Embryonic facial prominence (tissue), 1 donor: Measurements from ENCODE around the gene TSHZ3.

Experiments used
- DNase-seq: peaks from one replicate; pipeline ENCODE4 v3.0.0-alpha.2; 2016; ENCODE audit errors: extremely low spot score

The TSHZ3 gene

GRCh38 chr19:31335716-31336115 is 13.5 kb downstream of the TSHZ3 start:
- no peak for DNase-seq

- no peak for DNase-seq
These were observed 14.2 kb downstream of the TSHZ3 start for GRCh38 chr19:31334849-31335624.

- no peak for DNase-seq
These were observed 15.0 kb downstream of the TSHZ3 start for GRCh38 chr19:31334101-31334848.

GRCh38 chr19:31332096-31332495 is 17.1 kb downstream of the TSHZ3 start:
- no peak for DNase-seq

GRCh38 chr19:31331536-31331935 is 17.7 kb downstream of the TSHZ3 start:
- no peak for DNase-seq

- DNase-seq: no peak
These were observed 18.5 kb downstream of the TSHZ3 start for GRCh38 chr19:31330761-31331160.

- no peak for DNase-seq
These were observed 19.0 kb downstream of the TSHZ3 start for GRCh38 chr19:31330237-31330636.

GRCh38 chr19:31329819-31330218 is 19.4 kb downstream of the TSHZ3 start:
- no peak for DNase-seq

GRCh38 chr19:31328238-31328637 is 21.0 kb downstream of the TSHZ3 start:
- no peak for DNase-seq

GRCh38 chr19:31326329-31327028 is 22.8 kb downstream of the TSHZ3 start:
- no peak for DNase-seq

GRCh38 chr19:31325342-31325741 is 23.9 kb downstream of the TSHZ3 start:
- no peak for DNase-seq

GRCh38 chr19:31319465-31319864 is 29.8 kb downstream of the TSHZ3 start:
- DNase-seq: no peak

- DNase-seq: no peak
These were observed 30.3 kb downstream of the TSHZ3 start for GRCh38 chr19:31318790-31319425.

- DNase-seq: no peak
These were observed 31.7 kb downstream of the TSHZ3 start for GRCh38 chr19:31317570-31317969.

GRCh38 chr19:31317093-31317492 is 32.1 kb downstream of the TSHZ3 start:
- no peak for DNase-seq

GRCh38 chr19:31316201-31316951 is 32.9 kb downstream of the TSHZ3 start:
- no peak for DNase-seq

- no peak for DNase-seq
These were observed 33.6 kb downstream of the TSHZ3 start for GRCh38 chr19:31315652-31316051.

GRCh38 chr19:31314849-31315629 is 34.2 kb downstream of the TSHZ3 start:
- DNase-seq: no peak

- DNase-seq: no peak
These were observed 35.1 kb downstream of the TSHZ3 start for GRCh38 chr19:31314156-31314555.

GRCh38 chr19:31313291-31314030 is 35.8 kb downstream of the TSHZ3 start:
- no peak for DNase-seq
